Fibroblast of mammary gland (primary cell): ENCODE results near the gene RBM26.

Experiments
- DNase-seq: peaks from one replicate; pipeline ENCODE4 v3.0.0-alpha.2; 2010; ENCODE audit warnings: low read depth
- H3K4me3 ChIP-seq: 2 replicates; pipeline ENCODE4 v1.5.1; 2011; ENCODE audit warnings: low read depth, mild to moderate bottlenecking, low read length, moderate library complexity; ENCODE audit not compliant: control insufficient read depth
- CTCF ChIP-seq: conservative IDR thresholded peaks from 2 replicates; pipeline ENCODE4 v1.5.1; 2011; ENCODE audit warnings: low read depth, low read length, inconsistent platforms; ENCODE audit not compliant: control insufficient read depth, insufficient read depth

Gene RBM26

GRCh38 chr13:79369226-79369625 lies 36.8 kb downstream of the RBM26 start:
- no peak for TF ChIP-seq CTCF
- H3K4me3 ChIP-seq, result no peak overlapping the region
- DNase-seq, result no peak

DNA sequence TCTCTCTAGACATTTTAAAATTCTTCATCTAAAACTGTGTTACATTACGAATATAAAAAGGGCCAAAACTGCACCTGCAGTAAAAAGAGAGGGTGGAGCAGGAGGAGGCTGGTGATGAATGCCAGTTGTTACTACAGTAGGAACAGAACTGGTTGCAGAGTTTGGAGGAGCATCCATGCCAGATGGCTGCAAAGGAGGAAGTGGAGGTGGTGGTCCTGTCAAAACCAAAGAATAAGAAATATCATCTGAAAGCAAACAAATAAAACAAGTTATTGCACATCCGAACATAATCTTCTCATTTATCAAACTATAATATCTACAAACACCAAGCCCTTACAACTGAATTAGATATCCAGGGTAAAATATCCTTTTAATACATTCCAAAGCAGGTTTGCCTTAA lies 40.1 kb downstream of the RBM26 start:
- no peak overlapping the region for H3K4me3 ChIP-seq
- DNase-seq, result no peak
- no peak for TF ChIP-seq CTCF

DNA sequence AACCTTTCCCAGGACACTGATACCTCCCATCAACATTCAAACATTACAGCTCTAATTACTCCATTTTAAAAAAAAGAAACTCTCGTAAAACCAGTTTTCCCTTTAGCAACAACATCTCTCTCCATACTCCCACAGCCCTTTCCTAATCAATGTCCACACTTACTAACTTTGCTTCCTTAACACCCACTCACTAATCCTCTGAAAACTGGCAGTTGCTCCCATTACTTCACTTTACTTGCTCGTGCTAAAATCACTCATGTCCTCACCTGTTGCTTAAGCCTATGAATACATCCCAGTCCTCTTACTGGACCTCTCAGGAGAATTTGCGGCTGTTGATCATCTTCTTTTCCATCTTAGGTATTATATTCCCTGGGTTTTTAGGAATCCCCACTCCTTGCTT lies 44.8 kb downstream of the RBM26 start:
- DNase-seq, result peak; percentile 68

DNA sequence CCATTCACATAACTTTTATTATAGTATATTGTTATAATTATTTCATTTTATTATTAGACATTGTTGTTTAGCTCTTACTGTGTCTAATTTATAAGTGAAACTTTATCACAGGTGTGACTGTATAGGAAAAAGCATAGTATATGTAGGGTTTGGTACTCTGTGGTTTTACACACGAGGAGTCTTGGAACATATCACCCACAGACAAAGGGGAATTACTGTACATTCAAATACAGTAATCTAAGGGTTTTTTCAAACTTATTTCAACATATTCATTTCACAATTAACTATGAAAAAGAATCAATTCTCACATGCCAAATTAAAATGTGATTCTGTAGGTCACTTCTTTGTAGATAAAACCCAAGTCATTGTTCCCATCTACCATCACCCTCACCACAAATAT lies 46.0 kb downstream of the RBM26 start:
- no peak for TF ChIP-seq CTCF
- H3K4me3 ChIP-seq, result no peak overlapping the region
- no peak for DNase-seq

More for the DNA sequence above, 44.8 kb downstream of the RBM26 start:
- no peak overlapping the region for H3K4me3 ChIP-seq
- TF ChIP-seq CTCF, result no peak

GRCh38 chr13:79359064-79359463 lies 47.0 kb downstream of the RBM26 start:
- H3K4me3 ChIP-seq, result no peak overlapping the region
- TF ChIP-seq CTCF, result no peak
- no peak for DNase-seq

GRCh38 chr13:79354285-79354684 lies 51.8 kb downstream of the RBM26 start:
- DNase-seq, result no peak

More at GRCh38 chr13:79354285-79354684, 51.8 kb downstream of the RBM26 start:
- TF ChIP-seq CTCF, result no peak
- H3K4me3 ChIP-seq, result no peak overlapping the region
